ENCODE data around the gene THADA. TPM values are rescaled to one million over a fixed set of nuclear protein-coding genes. Genes with fewer than 3 reads are reported as not detected.
"Not testable (repeated sequence)": the region's sequence is repeated elsewhere in the genome, so short reads cannot be mapped to it uniquely, and the experiment has no call there.

THADA gene
- total and polyA plus RNA-seq, 9 donors, result 14.4 to 24.3 (median 18.1) TPM

GRCh38 chr2:43396344-43396743 lies 199.5 kb downstream of the THADA start:
- not testable (repeated sequence) for H3K4me3 ChIP-seq (ENCODE audit: low read length)
- H3K36me3 ChIP-seq (ENCODE audit: control insufficient read depth, insufficient read depth, low read length), result peaks cover 10% of the 10 kb centered on the region

GRCh38 chr2:43393918-43394317 lies 201.9 kb downstream of the THADA start:
- Histone ChIP-seq H3K9me3 (replicated peaks; ENCODE audit: control insufficient read depth, low read depth, low read length) (no peaks in the 10 kb centered on the region), H3K4me1 (ENCODE audit: control insufficient read depth, insufficient read depth, low read length) (peaks cover 12% of the 10 kb centered on the region), H3K4me3 (ENCODE audit: low read length) (no peak overlapping the region), H3K27me3 (ENCODE audit: control insufficient read depth, insufficient read depth, low read length) (no peaks in the 10 kb centered on the region), H3K27ac (ENCODE audit: low read length) (no peak overlapping the region), H3K36me3 (ENCODE audit: control insufficient read depth, insufficient read depth, low read length) (peaks cover 10% of the 10 kb centered on the region)
- no CpG with 5 or more reads among the region's 2 CpGs for WGBS (ENCODE audit: insufficient coverage)
- no peak for DNase-seq

More at GRCh38 chr2:43396344-43396743, 199.5 kb downstream of the THADA start:
- H3K27ac ChIP-seq (ENCODE audit: low read length); DNase-seq; H3K9me3 ChIP-seq (replicated peaks; ENCODE audit: control insufficient read depth, low read depth, low read length); H3K27me3 ChIP-seq (ENCODE audit: control insufficient read depth, insufficient read depth, low read length): not testable (repeated sequence)
- 100% methylated on average over 3 of the region's 8 CpGs for WGBS (ENCODE audit: insufficient coverage)
- H3K4me1 ChIP-seq (ENCODE audit: control insufficient read depth, insufficient read depth, low read length), result peaks cover 10% of the 10 kb centered on the region

GRCh38 chr2:43391878-43392215 lies 204.0 kb downstream of the THADA start:
- WGBS (ENCODE audit: insufficient coverage), result no CpG with 5 or more reads among the region's 4 CpGs
- peak overlapping the region; percentile 84 for H3K27ac ChIP-seq (ENCODE audit: low read length)
- DNase-seq, result peak; percentile 90
- H3K27me3 ChIP-seq (ENCODE audit: control insufficient read depth, insufficient read depth, low read length), result no peaks in the 10 kb centered on the region
- H3K36me3 ChIP-seq (ENCODE audit: control insufficient read depth, insufficient read depth, low read length), result peaks cover 8% of the 10 kb centered on the region
- no peaks in the 10 kb centered on the region for H3K9me3 ChIP-seq (replicated peaks; ENCODE audit: control insufficient read depth, low read depth, low read length)
- peaks cover 25% of the 10 kb centered on the region for H3K4me1 ChIP-seq (ENCODE audit: control insufficient read depth, insufficient read depth, low read length)
- H3K4me3 ChIP-seq (ENCODE audit: low read length), result no peak overlapping the region

- H3K27me3 ChIP-seq (ENCODE audit: control insufficient read depth, insufficient read depth, low read length), result no peaks in the 10 kb centered on the region
- WGBS (ENCODE audit: insufficient coverage), result 25% methylated on average over 2 of the region's 2 CpGs
- DNase-seq, result peak; percentile 47
- peaks cover 8% of the 10 kb centered on the region for H3K36me3 ChIP-seq (ENCODE audit: control insufficient read depth, insufficient read depth, low read length)
- no peaks in the 10 kb centered on the region for H3K9me3 ChIP-seq (replicated peaks; ENCODE audit: control insufficient read depth, low read depth, low read length)
- H3K27ac ChIP-seq (ENCODE audit: low read length), result peak overlapping the region; percentile 84
- peaks cover 25% of the 10 kb centered on the region for H3K4me1 ChIP-seq (ENCODE audit: control insufficient read depth, insufficient read depth, low read length)
- H3K4me3 ChIP-seq (ENCODE audit: low read length), result no peak overlapping the region
Observed at GRCh38 chr2:43391201-43391877, 204.5 kb downstream of the THADA start.

GRCh38 chr2:43389581-43390466 lies 206.0 kb downstream of the THADA start:
- Histone ChIP-seq H3K36me3 (ENCODE audit: control insufficient read depth, insufficient read depth, low read length) (no peaks in the 10 kb centered on the region), H3K4me1 (ENCODE audit: control insufficient read depth, insufficient read depth, low read length) (peaks cover 25% of the 10 kb centered on the region), H3K27me3 (ENCODE audit: control insufficient read depth, insufficient read depth, low read length) (no peaks in the 10 kb centered on the region), H3K9me3 (replicated peaks; ENCODE audit: control insufficient read depth, low read depth, low read length) (no peaks in the 10 kb centered on the region), H3K27ac (ENCODE audit: low read length) (no peak overlapping the region), H3K4me3 (ENCODE audit: low read length) (no peak overlapping the region)
- 93% methylated on average over 3 of the region's 6 CpGs for WGBS (ENCODE audit: insufficient coverage)
- no peak for DNase-seq

GRCh38 chr2:43388371-43388770 lies 207.5 kb downstream of the THADA start:
- Histone ChIP-seq H3K36me3 (ENCODE audit: control insufficient read depth, insufficient read depth, low read length) (no peaks in the 10 kb centered on the region), H3K27me3 (ENCODE audit: control insufficient read depth, insufficient read depth, low read length) (no peaks in the 10 kb centered on the region), H3K27ac (ENCODE audit: low read length) (peak overlapping the region; percentile 65), H3K4me3 (ENCODE audit: low read length) (no peak overlapping the region), H3K9me3 (replicated peaks; ENCODE audit: control insufficient read depth, low read depth, low read length) (no peaks in the 10 kb centered on the region), H3K4me1 (ENCODE audit: control insufficient read depth, insufficient read depth, low read length) (peaks cover 25% of the 10 kb centered on the region)
- no CpG with 5 or more reads among the region's 2 CpGs for WGBS (ENCODE audit: insufficient coverage)
- DNase-seq, result no peak

GRCh38 chr2:43387092-43388062 lies 208.5 kb downstream of the THADA start:
- Histone ChIP-seq H3K27ac (ENCODE audit: low read length) (peak overlapping the region; percentile 45), H3K27me3 (ENCODE audit: control insufficient read depth, insufficient read depth, low read length) (no peaks in the 10 kb centered on the region), H3K36me3 (ENCODE audit: control insufficient read depth, insufficient read depth, low read length) (no peaks in the 10 kb centered on the region), H3K4me3 (ENCODE audit: low read length) (no peak overlapping the region), H3K9me3 (replicated peaks; ENCODE audit: control insufficient read depth, low read depth, low read length) (no peaks in the 10 kb centered on the region), H3K4me1 (ENCODE audit: control insufficient read depth, insufficient read depth, low read length) (peaks cover 20% of the 10 kb centered on the region)
- WGBS (ENCODE audit: insufficient coverage), result 40% methylated on average over 1 of the region's 7 CpGs
- DNase-seq, result peak; percentile 72

GRCh38 chr2:43386679-43387078 lies 209.2 kb downstream of the THADA start:
- not testable (repeated sequence) for DNase-seq; H3K4me3 ChIP-seq (ENCODE audit: low read length); H3K9me3 ChIP-seq (replicated peaks; ENCODE audit: control insufficient read depth, low read depth, low read length); H3K36me3 ChIP-seq (ENCODE audit: control insufficient read depth, insufficient read depth, low read length); H3K27me3 ChIP-seq (ENCODE audit: control insufficient read depth, insufficient read depth, low read length)
- H3K27ac ChIP-seq (ENCODE audit: low read length), result peak overlapping the region; percentile 45
- peaks cover 18% of the 10 kb centered on the region for H3K4me1 ChIP-seq (ENCODE audit: control insufficient read depth, insufficient read depth, low read length)
- 94% methylated on average over 5 of the region's 9 CpGs for WGBS (ENCODE audit: insufficient coverage)

- DNase-seq, result no peak
- Histone ChIP-seq H3K27me3 (ENCODE audit: control insufficient read depth, insufficient read depth, low read length) (no peaks in the 10 kb centered on the region), H3K4me1 (ENCODE audit: control insufficient read depth, insufficient read depth, low read length) (peaks cover 14% of the 10 kb centered on the region), H3K27ac (ENCODE audit: low read length) (no peak overlapping the region), H3K9me3 (replicated peaks; ENCODE audit: control insufficient read depth, low read depth, low read length) (no peaks in the 10 kb centered on the region), H3K36me3 (ENCODE audit: control insufficient read depth, insufficient read depth, low read length) (no peaks in the 10 kb centered on the region), H3K4me3 (ENCODE audit: low read length) (no peak overlapping the region)
- WGBS (ENCODE audit: insufficient coverage), result no CpG with 5 or more reads among the region's 1 CpG
Observed at GRCh38 chr2:43384143-43384542, 211.7 kb downstream of the THADA start.

Data from muscle of leg (tissue), 11 donors.